ENCODE measurements around the gene RBM42. TPM values are rescaled to one million over a fixed set of nuclear protein-coding genes. Genes with fewer than 3 reads are reported as not detected.
"Not testable (repeated sequence)": the region's sequence is repeated elsewhere in the genome, so short reads cannot be mapped to it uniquely, and the experiment has no call there.

RBM42 gene
- polyA plus RNA-seq = 56.9 TPM
- long read RNA-seq, donor 1, transcript RBM42-201 (10 exons, 1,680 nt) = major isoform, 10 of 28 reads
- long read RNA-seq, donor 1, partial matches to known transcripts = 5 of 28 reads
- long read RNA-seq, donor 1, other reads (novel, unspliced or antisense) = 11 of 28 reads
- long read RNA-seq, donor 2, transcript RBM42-201 (10 exons, 1,680 nt) = major isoform, 24 of 68 reads
- long read RNA-seq, donor 2, partial matches to known transcripts = 17 of 68 reads
- long read RNA-seq, donor 2, other reads (novel, unspliced or antisense) = 26 of 68 reads
- long read RNA-seq, donor 3 = 0 reads
- long read RNA-seq, donor 4, partial matches to known transcripts = 0 of 1 reads
- long read RNA-seq, donor 4, other reads (novel, unspliced or antisense) = 0 of 1 reads
- long read RNA-seq, donor 5, transcript RBM42-201 (10 exons, 1,680 nt) = major isoform, 10 of 19 reads
- long read RNA-seq, donor 5, partial matches to known transcripts = 0 of 19 reads
- long read RNA-seq, donor 5, other reads (novel, unspliced or antisense) = 9 of 19 reads
- long read RNA-seq, donor 6, transcript RBM42-201 (10 exons, 1,680 nt) = major isoform, 19 of 61 reads
- long read RNA-seq, donor 6, partial matches to known transcripts = 27 of 61 reads
- long read RNA-seq, donor 6, other reads (novel, unspliced or antisense) = 15 of 61 reads
- long read RNA-seq, donor 7, transcript RBM42-201 (10 exons, 1,680 nt) = major isoform, 6 of 13 reads
- long read RNA-seq, donor 7, partial matches to known transcripts = 6 of 13 reads
- long read RNA-seq, donor 7, other reads (novel, unspliced or antisense) = 0 of 13 reads
- long read RNA-seq, donor 8, transcript RBM42-201 (10 exons, 1,680 nt) = major isoform, 10 of 66 reads
- long read RNA-seq, donor 8, partial matches to known transcripts = 27 of 66 reads
- long read RNA-seq, donor 8, other reads (novel, unspliced or antisense) = 26 of 66 reads
- long read RNA-seq, donor 9, transcript RBM42-201 (10 exons, 1,680 nt) = major isoform, 7 of 34 reads
- long read RNA-seq, donor 9, partial matches to known transcripts = 12 of 34 reads
- long read RNA-seq, donor 9, other reads (novel, unspliced or antisense) = 10 of 34 reads
- long read RNA-seq, donor 10, transcript RBM42-201 (10 exons, 1,680 nt) = major isoform, 21 of 54 reads
- long read RNA-seq, donor 10, partial matches to known transcripts = 14 of 54 reads
- long read RNA-seq, donor 10, other reads (novel, unspliced or antisense) = 16 of 54 reads
- long read RNA-seq, donor 11, transcript RBM42-201 (10 exons, 1,680 nt) = major isoform, 9 of 24 reads
- long read RNA-seq, donor 11, partial matches to known transcripts = 0 of 24 reads
- long read RNA-seq, donor 11, other reads (novel, unspliced or antisense) = 14 of 24 reads

GRCh38 chr19:35628565-35629331, at the start of gene RBM42:
Gene RBM42 (plus strand): TSS chr19:35629036. CDS start chr19:35629154, 118 bp downstream.
- H3K4me1 ChIP-seq (ENCODE audit: control insufficient read depth, insufficient read depth, low read length) = peaks cover 6% of the 10 kb centered on the region
- peak within 1 kb of the TSS; percentile 85 for H3K4me3 ChIP-seq (ENCODE audit: low read length)
- H3K27me3 ChIP-seq (ENCODE audit: control insufficient read depth, insufficient read depth, low read length) = no peaks in the 10 kb centered on the region
- no peaks in the 10 kb centered on the region for H3K9me3 ChIP-seq (ENCODE audit: control insufficient read depth, low read depth, low read length)
- peak within 1 kb of the TSS; percentile 85 for H3K27ac ChIP-seq (ENCODE audit: low read length)
- WGBS (ENCODE audit: insufficient coverage, low lambda C conversion rate) = no CpG with 5 or more reads among the region's 56 CpGs
- DNase-seq = peak; percentile 99
- H3K36me3 ChIP-seq (ENCODE audit: control insufficient read depth, insufficient read depth, low read length) = peaks cover 32% of the 10 kb centered on the region

- Histone ChIP-seq H3K27me3 (ENCODE audit: control insufficient read depth, insufficient read depth, low read length) (peaks cover 9% of the 10 kb centered on the region), H3K4me3 (ENCODE audit: low read length) (no peak overlapping the region), H3K36me3 (ENCODE audit: control insufficient read depth, insufficient read depth, low read length) (no peaks in the 10 kb centered on the region), H3K9me3 (ENCODE audit: control insufficient read depth, low read depth, low read length) (no peaks in the 10 kb centered on the region), H3K27ac (ENCODE audit: low read length) (no peak overlapping the region), H3K4me1 (ENCODE audit: control insufficient read depth, insufficient read depth, low read length) (no peaks in the 10 kb centered on the region)
- WGBS (ENCODE audit: insufficient coverage, low lambda C conversion rate) = no CpG with 5 or more reads among the region's 1 CpG
- no peak for DNase-seq
Measured at GRCh38 chr19:35582760-35583159, 46.1 kb upstream of the RBM42 start.

DNA sequence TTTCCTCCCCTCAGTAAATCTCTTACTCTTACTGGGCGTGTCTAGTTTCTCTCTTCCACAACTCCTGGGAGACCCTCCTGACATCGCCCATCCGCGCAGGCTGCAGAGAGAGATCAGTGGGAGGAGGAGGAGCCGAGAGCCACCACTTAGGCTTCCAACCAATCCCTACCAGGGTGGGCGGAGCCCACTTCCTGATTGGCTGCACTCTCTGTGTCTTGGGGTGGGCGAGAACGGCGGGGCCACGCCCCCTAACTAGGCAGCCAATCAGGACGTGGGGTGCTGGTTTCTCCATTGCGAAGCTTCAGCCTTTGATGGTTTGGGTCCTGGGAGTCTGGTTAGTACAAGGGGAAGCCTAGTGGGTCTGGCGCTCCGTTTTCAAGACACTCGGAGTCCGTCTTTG, 43.0 kb upstream of the RBM42 start, which contains the start of gene PMIS2:
TSS of gene PMIS2 (plus strand) at position 326 of the 400 bp plus-strand sequence. CDS start 87 bp downstream, outside the sequence.
- DNase-seq = no peak
- no CpG with 5 or more reads among the region's 16 CpGs for WGBS (ENCODE audit: insufficient coverage, low lambda C conversion rate)
- no peaks in the 10 kb centered on the region for H3K9me3 ChIP-seq (ENCODE audit: control insufficient read depth, low read depth, low read length)
- no peaks in the 10 kb centered on the region for H3K36me3 ChIP-seq (ENCODE audit: control insufficient read depth, insufficient read depth, low read length)
- no peak within 1 kb of the TSS for H3K27ac ChIP-seq (ENCODE audit: low read length)
- peaks cover 9% of the 10 kb centered on the region for H3K27me3 ChIP-seq (ENCODE audit: control insufficient read depth, insufficient read depth, low read length)
- H3K4me3 ChIP-seq (ENCODE audit: low read length) = no peak within 1 kb of the TSS
- no peaks in the 10 kb centered on the region for H3K4me1 ChIP-seq (ENCODE audit: control insufficient read depth, insufficient read depth, low read length)

- no peaks in the 10 kb centered on the region for H3K9me3 ChIP-seq (ENCODE audit: control insufficient read depth, low read depth, low read length)
- H3K27ac ChIP-seq (ENCODE audit: low read length) = no peak overlapping the region
- no peaks in the 10 kb centered on the region for H3K4me1 ChIP-seq (ENCODE audit: control insufficient read depth, insufficient read depth, low read length)
- DNase-seq = no peak
- no peaks in the 10 kb centered on the region for H3K36me3 ChIP-seq (ENCODE audit: control insufficient read depth, insufficient read depth, low read length)
- no peak overlapping the region for H3K4me3 ChIP-seq (ENCODE audit: low read length)
- WGBS (ENCODE audit: insufficient coverage, low lambda C conversion rate) = no CpG with 5 or more reads among the region's 1 CpG
- H3K27me3 ChIP-seq (ENCODE audit: control insufficient read depth, insufficient read depth, low read length) = peaks cover 9% of the 10 kb centered on the region
Measured at GRCh38 chr19:35587321-35587720, 41.5 kb upstream of the RBM42 start.

DNA sequence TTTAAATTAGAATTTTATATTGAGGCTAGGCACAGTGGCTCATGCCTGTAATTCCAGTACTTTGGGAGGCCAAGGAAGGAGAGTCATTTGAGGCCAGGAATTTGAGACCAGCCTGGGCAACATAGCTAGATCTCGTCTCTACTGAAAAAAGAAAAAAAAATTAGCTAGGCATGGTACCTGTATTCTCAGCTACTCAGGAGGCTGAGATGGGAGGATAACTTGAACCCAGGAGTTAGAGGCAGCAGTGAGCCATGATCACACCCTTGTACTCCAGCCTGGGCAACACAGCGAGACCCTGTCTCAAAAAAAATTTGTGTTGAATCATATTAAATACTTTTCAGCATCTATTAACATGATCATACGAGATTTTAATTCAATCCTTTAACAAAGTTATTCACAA, 38.0 kb upstream of the RBM42 start:
- 83% methylated on average over 1 of the region's 3 CpGs for WGBS (ENCODE audit: insufficient coverage, low lambda C conversion rate)
- no peaks in the 10 kb centered on the region for H3K9me3 ChIP-seq (ENCODE audit: control insufficient read depth, low read depth, low read length)

DNA sequence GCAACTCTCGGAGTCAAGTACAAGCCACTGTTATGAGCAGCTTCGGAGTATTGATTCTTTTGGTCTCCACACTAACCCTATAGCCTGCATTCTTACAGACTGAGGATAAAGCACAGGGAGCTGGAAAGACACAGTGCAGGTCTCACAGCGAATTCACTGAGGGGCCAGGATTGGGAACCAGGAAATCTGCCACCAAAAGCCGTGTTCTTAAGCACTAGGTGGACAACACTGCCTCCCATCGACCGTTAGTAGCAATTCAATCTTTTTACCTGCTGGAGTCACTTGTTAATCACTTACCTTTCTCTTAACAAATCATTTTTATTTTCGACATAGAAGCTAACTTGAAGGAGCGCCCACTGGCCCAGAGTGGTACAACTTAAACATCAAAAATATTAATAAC, 36.6 kb upstream of the RBM42 start:
- 4% methylated on average over 4 of the region's 8 CpGs for WGBS (ENCODE audit: insufficient coverage, low lambda C conversion rate)
- no peaks in the 10 kb centered on the region for H3K27me3 ChIP-seq (ENCODE audit: control insufficient read depth, insufficient read depth, low read length)
- DNase-seq = peak; percentile 25 to 26
- H3K27ac ChIP-seq (ENCODE audit: low read length) = no peak overlapping the region
- no peaks in the 10 kb centered on the region for H3K9me3 ChIP-seq (ENCODE audit: control insufficient read depth, low read depth, low read length)
- H3K36me3 ChIP-seq (ENCODE audit: control insufficient read depth, insufficient read depth, low read length) = no peaks in the 10 kb centered on the region
- no peaks in the 10 kb centered on the region for H3K4me1 ChIP-seq (ENCODE audit: control insufficient read depth, insufficient read depth, low read length)
- no peak overlapping the region for H3K4me3 ChIP-seq (ENCODE audit: low read length)

More for the DNA sequence above, 38.0 kb upstream of the RBM42 start:
- H3K4me1 ChIP-seq (ENCODE audit: control insufficient read depth, insufficient read depth, low read length) = no peaks in the 10 kb centered on the region
- H3K27me3 ChIP-seq (ENCODE audit: control insufficient read depth, insufficient read depth, low read length) = peaks cover 3% of the 10 kb centered on the region
- H3K36me3 ChIP-seq (ENCODE audit: control insufficient read depth, insufficient read depth, low read length) = no peaks in the 10 kb centered on the region
- H3K27ac ChIP-seq (ENCODE audit: low read length) = no peak overlapping the region
- no peak overlapping the region for H3K4me3 ChIP-seq (ENCODE audit: low read length)
- DNase-seq = no peak

GRCh38 chr19:35595026-35595425, 33.8 kb upstream of the RBM42 start:
- H3K4me3 ChIP-seq (ENCODE audit: low read length); H3K27me3 ChIP-seq (ENCODE audit: control insufficient read depth, insufficient read depth, low read length); H3K27ac ChIP-seq (ENCODE audit: low read length); H3K9me3 ChIP-seq (ENCODE audit: control insufficient read depth, low read depth, low read length); DNase-seq; H3K4me1 ChIP-seq (ENCODE audit: control insufficient read depth, insufficient read depth, low read length); H3K36me3 ChIP-seq (ENCODE audit: control insufficient read depth, insufficient read depth, low read length): not testable (repeated sequence)
- WGBS (ENCODE audit: insufficient coverage, low lambda C conversion rate) = no CpG with 5 or more reads among the region's 3 CpGs

- H3K4me3 ChIP-seq (ENCODE audit: low read length) = no peak overlapping the region
- no peaks in the 10 kb centered on the region for H3K4me1 ChIP-seq (ENCODE audit: control insufficient read depth, insufficient read depth, low read length)
- H3K27me3 ChIP-seq (ENCODE audit: control insufficient read depth, insufficient read depth, low read length) = no peaks in the 10 kb centered on the region
- WGBS (ENCODE audit: insufficient coverage, low lambda C conversion rate) = no CpG with 5 or more reads among the region's 1 CpG
- H3K36me3 ChIP-seq (ENCODE audit: control insufficient read depth, insufficient read depth, low read length) = no peaks in the 10 kb centered on the region
- DNase-seq = no peak
- no peak overlapping the region for H3K27ac ChIP-seq (ENCODE audit: low read length)
- no peaks in the 10 kb centered on the region for H3K9me3 ChIP-seq (ENCODE audit: control insufficient read depth, low read depth, low read length)
Measured at GRCh38 chr19:35595928-35596327, 32.9 kb upstream of the RBM42 start.

DNA sequence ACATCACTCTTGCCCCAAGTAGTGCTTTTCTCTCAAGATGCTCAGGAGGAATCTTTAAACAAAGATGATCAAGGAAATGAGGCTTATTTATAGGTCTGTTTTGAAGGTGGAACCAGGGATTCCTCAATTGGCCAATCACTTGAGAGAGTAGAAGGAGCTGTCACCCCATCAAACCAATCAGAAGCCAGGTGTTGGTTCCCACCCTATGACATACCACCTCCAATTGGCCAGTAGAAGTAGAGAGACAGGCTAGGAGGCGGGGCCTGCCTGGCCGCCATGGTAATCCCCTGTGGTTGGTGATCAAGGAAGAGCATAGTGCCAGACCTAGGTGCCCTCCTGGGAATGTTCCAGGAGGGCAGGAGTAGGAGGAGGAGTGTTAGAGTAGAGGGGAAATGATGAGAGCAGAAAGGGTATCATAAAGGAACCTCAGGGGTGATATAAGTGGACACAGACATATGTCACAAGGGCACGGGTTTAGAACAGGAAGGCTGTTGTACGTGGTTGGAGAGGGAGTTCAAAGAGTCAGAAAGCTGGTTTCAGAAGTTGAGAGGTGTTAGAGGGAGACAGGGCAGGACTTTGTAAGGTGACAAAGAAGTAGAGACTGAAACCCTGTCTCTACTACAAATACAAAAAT, 32.4 kb upstream of the RBM42 start:
- Histone ChIP-seq H3K4me1 (ENCODE audit: control insufficient read depth, insufficient read depth, low read length) (no peaks in the 10 kb centered on the region), H3K9me3 (ENCODE audit: control insufficient read depth, low read depth, low read length) (no peaks in the 10 kb centered on the region), H3K36me3 (ENCODE audit: control insufficient read depth, insufficient read depth, low read length) (no peaks in the 10 kb centered on the region), H3K27ac (ENCODE audit: low read length) (no peak overlapping the region), H3K4me3 (ENCODE audit: low read length) (no peak overlapping the region), H3K27me3 (ENCODE audit: control insufficient read depth, insufficient read depth, low read length) (no peaks in the 10 kb centered on the region)
- DNase-seq = no peak
- WGBS (ENCODE audit: insufficient coverage, low lambda C conversion rate) = 89% methylated on average over 1 of the region's 4 CpGs
